NCI-H526 treated with DMSO at 0.1 percent for 48 hours (cell line): ENCODE measurements around the gene ALOX15.
"Not testable (repeated sequence)": the region's sequence is repeated elsewhere in the genome, so short reads cannot be mapped to it uniquely, and the experiment has no call there.

Experiments
- DNase-seq: peaks from one replicate; lab custom pipeline; 2025; lab: John Stamatoyannopoulos, UW

The ALOX15 gene, protein sequence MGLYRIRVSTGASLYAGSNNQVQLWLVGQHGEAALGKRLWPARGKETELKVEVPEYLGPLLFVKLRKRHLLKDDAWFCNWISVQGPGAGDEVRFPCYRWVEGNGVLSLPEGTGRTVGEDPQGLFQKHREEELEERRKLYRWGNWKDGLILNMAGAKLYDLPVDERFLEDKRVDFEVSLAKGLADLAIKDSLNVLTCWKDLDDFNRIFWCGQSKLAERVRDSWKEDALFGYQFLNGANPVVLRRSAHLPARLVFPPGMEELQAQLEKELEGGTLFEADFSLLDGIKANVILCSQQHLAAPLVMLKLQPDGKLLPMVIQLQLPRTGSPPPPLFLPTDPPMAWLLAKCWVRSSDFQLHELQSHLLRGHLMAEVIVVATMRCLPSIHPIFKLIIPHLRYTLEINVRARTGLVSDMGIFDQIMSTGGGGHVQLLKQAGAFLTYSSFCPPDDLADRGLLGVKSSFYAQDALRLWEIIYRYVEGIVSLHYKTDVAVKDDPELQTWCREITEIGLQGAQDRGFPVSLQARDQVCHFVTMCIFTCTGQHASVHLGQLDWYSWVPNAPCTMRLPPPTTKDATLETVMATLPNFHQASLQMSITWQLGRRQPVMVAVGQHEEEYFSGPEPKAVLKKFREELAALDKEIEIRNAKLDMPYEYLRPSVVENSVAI

GRCh38 chr17:4641297-4642195, at the start of gene ALOX15:
Gene ALOX15, minus strand, starts transcription at chr17:4641678. Its CDS starts 27 bp downstream, at chr17:4641651.
- DNase-seq, result no peak

- no peak for DNase-seq
Measured at GRCh38 chr17:4690745-4691144, 49.3 kb upstream of the ALOX15 start.

GRCh38 chr17:4689872-4690271, 48.4 kb upstream of the ALOX15 start:
- DNase-seq, result not testable (repeated sequence)

GRCh38 chr17:4683739-4684138, 42.3 kb upstream of the ALOX15 start:
- not testable (repeated sequence) for DNase-seq

- DNase-seq, result no peak
Measured at GRCh38 chr17:4679658-4680057, 38.2 kb upstream of the ALOX15 start.

- DNase-seq, result no peak
Measured at GRCh38 chr17:4678448-4679026, 37.1 kb upstream of the ALOX15 start.

DNA sequence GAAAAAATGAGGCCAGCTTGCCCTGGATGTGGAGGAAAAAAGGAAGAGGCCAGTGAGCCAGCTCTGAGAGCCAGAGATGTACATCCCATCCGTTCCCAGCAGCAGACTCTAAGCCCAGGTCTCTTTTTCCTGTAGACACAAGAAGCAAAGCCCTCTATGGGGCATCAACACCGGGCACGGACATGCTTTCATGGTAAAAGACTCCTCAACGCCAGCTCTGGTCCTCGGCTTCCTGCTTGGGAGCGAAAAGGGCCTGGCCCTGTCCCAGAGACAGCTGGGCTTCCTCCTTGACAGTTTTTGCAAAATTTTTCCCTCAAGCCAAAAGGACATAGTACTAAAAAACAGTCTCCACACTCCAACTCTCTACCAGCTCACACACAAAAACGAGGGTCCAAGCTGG, 35.3 kb upstream of the ALOX15 start:
- DNase-seq, result no peak

- no peak for DNase-seq
Measured at GRCh38 chr17:4675791-4676190, 34.3 kb upstream of the ALOX15 start.

DNA sequence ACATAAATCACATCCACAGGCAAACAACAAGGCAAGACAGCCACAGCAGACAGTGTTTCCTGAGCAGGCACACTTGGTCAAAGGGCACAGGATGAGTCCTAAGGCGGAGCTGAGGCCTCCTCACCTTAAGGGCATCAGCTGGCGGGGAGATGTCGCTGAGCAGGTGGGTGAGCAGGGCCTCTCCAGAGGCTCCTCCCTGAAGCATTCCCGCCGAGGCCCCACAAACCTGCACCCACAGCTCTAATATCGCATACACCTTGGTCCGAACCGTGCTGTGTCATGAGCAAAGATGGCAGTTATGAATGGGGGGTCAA, 33.2 kb upstream of the ALOX15 start:
- DNase-seq, result no peak

DNA sequence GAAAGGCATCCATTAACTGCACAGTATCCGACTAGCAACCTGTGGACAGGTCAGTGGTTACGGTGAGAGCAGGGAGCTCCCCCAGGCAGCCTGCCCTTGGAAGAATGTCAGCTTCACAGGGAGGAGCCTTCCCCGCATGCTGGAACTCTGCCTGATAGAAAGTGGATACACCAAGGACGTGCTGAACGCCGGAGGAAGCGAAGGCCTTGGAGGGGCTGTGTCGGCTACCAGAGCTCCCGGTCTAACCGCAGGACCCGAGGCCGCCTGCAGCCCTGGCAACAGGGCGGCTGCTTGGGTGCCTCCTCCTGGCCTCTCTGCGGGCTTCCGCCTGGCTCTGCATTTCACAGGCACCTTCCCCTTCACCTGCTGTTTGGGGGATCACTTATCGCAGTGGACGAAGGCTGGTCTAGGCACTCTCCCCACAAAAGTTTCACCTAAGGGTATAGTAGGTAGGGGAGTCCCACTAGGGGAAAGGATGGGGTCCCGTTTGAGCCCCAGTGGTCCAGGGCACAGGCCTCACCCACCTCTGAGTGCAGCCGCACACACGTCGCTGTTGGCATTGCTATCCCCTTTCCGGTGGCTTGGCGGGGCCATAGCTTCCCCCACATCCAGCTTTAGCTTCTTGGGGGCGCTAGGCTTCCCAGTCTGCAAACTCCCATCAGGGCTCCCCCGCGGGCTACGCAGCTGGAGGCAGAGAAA, 32.7 kb upstream of the ALOX15 start:
- DNase-seq, result no peak

DNA sequence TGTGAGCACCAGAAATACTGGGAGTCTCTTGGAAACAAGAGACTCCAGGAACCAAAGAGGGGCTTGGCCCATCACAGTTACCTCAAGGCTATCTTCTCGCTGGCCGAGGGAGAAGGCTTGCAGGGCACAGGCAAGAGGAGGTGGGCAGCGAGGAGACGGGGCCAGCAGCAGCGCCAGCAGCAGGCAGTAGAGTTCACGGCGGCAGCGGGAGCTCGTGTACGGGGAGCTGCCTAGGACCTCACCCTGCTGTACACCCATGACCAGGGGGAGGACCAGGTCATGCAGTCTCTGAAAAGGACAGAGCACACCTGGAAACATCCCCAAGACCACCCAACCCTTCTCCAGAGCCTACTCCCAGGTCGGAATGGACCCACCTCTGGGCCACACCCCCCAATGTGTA, 31.7 kb upstream of the ALOX15 start:
- DNase-seq, result no peak

GRCh38 chr17:4672751-4673150, 31.3 kb upstream of the ALOX15 start:
- no peak for DNase-seq

DNA sequence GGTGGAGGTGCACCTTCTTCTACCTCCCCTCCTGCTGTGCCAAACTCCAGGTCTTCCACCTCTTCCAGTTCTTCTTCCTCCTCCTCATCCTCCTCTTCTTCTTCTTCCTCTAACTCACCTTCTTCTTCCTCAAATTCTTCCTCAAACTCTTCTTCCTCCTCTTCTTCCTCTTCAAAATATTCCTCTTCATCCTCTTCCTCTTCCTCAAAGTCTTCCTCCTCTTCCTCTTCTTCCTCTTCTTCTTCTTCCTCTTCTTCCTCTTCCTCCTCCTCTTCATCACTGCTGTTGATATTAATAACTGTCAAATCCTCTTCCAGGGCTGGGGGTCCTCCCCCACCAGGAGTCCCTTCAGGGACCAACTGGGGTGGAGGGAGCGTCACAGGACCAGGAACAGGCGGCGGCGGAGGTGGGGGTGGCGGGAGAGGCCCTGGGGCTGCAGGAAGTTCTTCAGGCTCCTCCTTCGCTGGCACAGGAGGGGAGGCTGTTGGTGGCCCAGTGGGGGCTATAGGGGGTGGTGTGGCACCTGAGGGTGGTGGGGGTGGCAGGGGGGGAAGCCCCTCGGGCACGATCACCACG, 30.7 kb upstream of the ALOX15 start:
- no peak for DNase-seq

DNA sequence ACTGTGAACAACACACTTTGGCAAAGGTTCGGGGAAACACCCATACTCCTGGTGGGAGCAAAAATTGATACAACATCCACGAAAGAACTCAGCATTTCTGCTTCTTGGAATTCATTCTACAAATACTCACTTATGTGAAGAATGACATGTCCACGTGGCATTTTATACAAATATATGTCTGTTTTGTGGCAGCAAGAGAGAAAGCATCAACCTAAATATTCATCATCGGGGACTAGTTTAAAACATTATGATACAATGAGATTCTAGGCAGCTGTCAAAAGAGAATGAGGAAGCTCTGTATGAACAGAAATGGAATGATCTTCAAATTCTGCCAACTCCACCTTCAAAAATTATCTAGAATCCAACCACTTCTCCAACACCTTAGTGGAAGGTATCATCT, 25.7 kb upstream of the ALOX15 start:
- DNase-seq, result no peak

DNA sequence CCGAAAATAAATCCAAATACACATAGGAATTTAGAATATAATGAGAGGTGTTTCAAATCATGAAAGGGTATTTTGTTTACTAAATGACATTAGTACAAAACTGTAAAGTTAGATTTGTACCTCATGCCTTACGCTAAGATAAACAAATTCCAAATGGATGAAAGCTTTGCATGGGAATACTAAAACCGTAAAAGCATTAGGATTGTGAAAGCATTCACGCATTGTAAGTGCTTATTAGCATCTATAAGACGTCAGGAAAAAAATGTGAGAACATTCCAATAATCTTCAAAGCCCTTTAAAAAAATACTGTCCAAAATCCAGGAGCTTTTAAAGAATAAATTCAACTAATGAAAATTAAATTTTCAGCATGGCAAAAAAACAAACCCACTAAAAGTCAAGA, 24.8 kb upstream of the ALOX15 start:
- no peak for DNase-seq

GRCh38 chr17:4665027-4665426, 23.5 kb upstream of the ALOX15 start:
- no peak for DNase-seq

- no peak for DNase-seq
Measured at GRCh38 chr17:4664230-4664629, 22.8 kb upstream of the ALOX15 start.

- DNase-seq, result no peak
Measured at GRCh38 chr17:4663711-4664110, 22.2 kb upstream of the ALOX15 start.

DNA sequence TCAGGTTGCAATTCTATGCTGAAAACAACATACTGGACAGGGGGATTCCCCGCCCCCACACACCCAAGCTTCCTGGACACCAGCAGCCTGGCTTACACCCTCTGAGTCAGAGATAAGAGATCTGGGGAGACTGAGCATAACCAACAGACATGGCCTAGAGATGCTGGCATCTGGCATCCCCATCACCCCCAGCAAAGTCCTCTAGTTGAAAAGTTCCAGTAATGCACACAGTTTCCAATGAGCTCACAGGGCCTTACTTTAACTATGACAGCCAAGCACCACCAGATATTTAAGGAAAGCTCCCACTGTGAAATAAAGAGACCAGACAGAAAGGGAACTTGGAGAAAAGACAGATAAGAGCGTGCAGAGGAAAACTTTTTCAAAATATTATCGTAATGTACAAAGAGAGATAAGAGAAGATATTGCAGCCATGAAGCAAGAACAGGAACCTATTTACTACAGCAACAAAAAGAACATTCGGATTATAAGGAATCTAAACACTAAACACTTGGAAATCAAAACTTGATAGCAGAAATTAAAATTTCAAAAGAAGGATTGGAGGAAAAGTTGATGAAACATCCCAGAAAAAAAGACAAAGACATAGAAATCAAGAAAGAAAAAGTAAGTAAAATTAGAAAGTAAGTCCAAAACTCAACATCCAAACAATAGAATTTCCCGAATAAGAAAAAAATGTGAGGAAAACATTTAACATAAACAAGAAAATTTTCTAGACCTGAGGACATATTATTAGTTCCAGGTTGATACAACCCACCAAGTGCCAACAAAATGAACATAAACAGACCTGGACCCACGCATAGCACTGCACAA, 17.2 kb upstream of the ALOX15 start:
- no peak for DNase-seq

- no peak for DNase-seq
Measured at GRCh38 chr17:4657678-4658077, 16.2 kb upstream of the ALOX15 start.
